Urinary bladder (tissue), 4 donors: ENCODE data around the gene XPC. TPM values are rescaled to one million over a fixed set of nuclear protein-coding genes. Genes with fewer than 3 reads are reported as not detected.
A peak's percentile ranks its signal among the peaks of the same experiment; 100 is the strongest.

ENCODE experiments used
- DNase-seq: peaks from one replicate; pipeline ENCODE4 v3.0.0-alpha.2; 2015; ENCODE audit errors: extremely low spot score
- H3K27ac ChIP-seq: one replicate; pipeline ENCODE4 v1.5.1; 2013; ENCODE audit warnings: low read depth, mild to moderate bottlenecking, moderate library complexity
- H3K36me3 ChIP-seq: one replicate; pipeline ENCODE4 v1.6.1; 2013; ENCODE audit warnings: mild to moderate bottlenecking, moderate library complexity; ENCODE audit not compliant: insufficient read depth
- H3K4me1 ChIP-seq: one replicate; pipeline ENCODE4 v1.6.1; 2013; ENCODE audit warnings: mild to moderate bottlenecking, moderate library complexity; ENCODE audit not compliant: insufficient read depth
- H3K4me3 ChIP-seq: one replicate; pipeline ENCODE4 v1.5.1; 2013; ENCODE audit warnings: low read depth, low read length
- WGBS: extraction: QIAGEN DNeasy Blood & Tissue Kit; methylation state at CpG from one replicate; pipeline ENCODE4 v1.1.7; 2013; 5-methylcytosine and 5-hydroxymethylcytosine counted together
- polyA plus RNA-seq: library from polyadenylated mRNA; stranded (reverse); fragments of 200-250 nt; gene quantifications from one replicate; pipeline ENCODE4 v1.2.3, GENCODE V29; 2013
- total RNA-seq: library from RNA; depleted of rRNA; stranded (reverse); fragments of >200 nt; gene quantifications from one replicate; pipeline ENCODE4 v1.2.3, GENCODE V29; 2014
- donor health status: healthy with polysubstance abuse.
- donor health status: healthy.

The XPC gene
- total and polyA plus RNA-seq, 2 donors, result 25.8 to 27.3 TPM

GRCh38 chr3:14145236-14145635 is 33.2 kb downstream of the XPC start:
- peaks cover 3% of the 10 kb centered on the region for H3K36me3 ChIP-seq
- DNase-seq, result no peak

GRCh38 chr3:14144423-14145075 is 33.9 kb downstream of the XPC start:
- Histone ChIP-seq H3K36me3 (peaks cover 3% of the 10 kb centered on the region), H3K27ac (peak overlapping the region; percentile 93), H3K4me1 (no peaks in the 10 kb centered on the region), H3K4me3 (no peak overlapping the region)
- peak; percentile 93 for DNase-seq
- WGBS, result 9% methylated on average over 7 of the region's 7 CpGs

More at GRCh38 chr3:14145236-14145635, 33.2 kb downstream of the XPC start:
- peak overlapping the region; percentile 44 for H3K27ac ChIP-seq
- no peak overlapping the region for H3K4me3 ChIP-seq
- no peaks in the 10 kb centered on the region for H3K4me1 ChIP-seq
- 86% methylated on average over 9 of the region's 9 CpGs for WGBS

DNA sequence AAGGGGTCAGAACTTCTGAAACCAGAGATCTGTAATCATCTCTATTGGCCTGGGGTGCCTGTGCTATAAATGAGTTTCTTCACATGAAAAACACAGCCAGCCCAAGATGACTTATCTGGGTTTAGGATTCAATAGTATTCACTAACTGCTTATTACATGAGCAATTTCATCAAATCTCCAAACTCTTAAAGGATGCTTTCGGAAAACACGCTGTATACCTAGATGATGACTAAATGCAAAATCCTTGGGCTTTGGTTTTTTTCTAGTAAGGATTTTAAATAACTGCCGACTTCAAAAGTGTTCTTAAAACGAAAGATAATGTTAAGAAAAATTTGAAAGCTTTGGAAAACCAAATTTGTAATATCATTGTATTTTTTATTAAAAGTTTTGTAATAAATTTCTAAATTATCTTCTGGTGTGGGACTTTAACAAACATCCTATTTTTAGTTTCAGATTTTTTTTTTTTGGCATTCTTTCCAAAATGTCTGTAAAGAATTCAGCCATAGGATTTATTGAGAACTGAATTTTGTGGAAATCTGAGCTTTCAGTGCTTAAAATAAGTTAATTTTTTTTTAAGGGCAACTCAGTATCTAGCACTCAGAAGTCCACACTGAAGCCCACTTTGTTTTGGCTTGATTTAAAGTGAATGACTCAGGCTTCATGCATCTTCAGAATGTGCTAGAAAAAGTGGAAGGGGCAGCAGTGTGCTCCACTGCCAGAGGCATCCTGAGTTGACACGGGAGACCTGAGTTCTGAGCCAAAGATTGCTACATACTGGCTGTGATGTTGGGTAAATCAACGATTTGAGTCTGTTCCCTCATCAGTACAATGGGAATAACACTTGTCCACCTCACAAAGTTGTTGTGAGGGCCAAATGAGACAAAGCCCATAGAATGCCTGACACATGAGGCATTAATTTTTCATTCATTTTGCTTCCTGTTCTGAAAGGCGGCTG is 34.9 kb downstream of the XPC start:
- WGBS, result 32% methylated on average over 7 of the region's 7 CpGs
- peak; percentile 51 for DNase-seq
- no peak overlapping the region for H3K4me3 ChIP-seq
- no peaks in the 10 kb centered on the region for H3K4me1 ChIP-seq
- H3K27ac ChIP-seq, result peak overlapping the region; percentile 93
- peaks cover 3% of the 10 kb centered on the region for H3K36me3 ChIP-seq

DNA sequence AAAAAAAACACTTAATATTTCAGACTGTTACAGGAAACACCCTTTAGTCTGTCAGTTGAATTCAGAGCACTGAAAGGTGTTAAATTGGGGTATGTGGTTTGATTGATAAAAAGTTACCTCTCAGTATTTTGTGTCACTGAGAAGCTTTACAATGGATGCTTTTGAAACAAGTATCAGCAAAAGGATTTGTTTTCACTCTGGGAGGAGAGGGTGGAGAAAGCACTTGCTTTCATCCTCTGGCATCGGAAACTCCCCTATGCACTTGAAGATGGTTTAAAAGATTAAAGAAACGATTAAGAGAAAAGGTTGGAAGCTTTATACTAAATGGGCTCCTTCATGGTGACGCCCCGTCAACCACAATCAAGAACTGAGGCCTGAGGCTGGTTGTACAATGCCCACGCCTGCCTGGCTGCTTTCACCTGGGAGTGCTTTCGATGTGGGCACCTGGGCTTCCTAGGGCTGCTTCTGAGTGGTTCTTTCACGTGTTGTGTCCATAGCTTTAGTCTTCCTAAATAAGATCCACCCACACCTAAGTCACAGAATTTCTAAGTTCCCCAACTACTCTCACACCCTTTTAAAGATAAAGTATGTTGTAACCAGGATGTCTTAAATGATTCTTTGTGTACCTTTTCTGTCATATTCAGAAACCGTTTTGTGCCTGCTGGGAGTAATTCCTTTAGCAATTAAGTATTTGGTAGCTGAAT is 35.7 kb downstream of the XPC start:
- peak overlapping the region; percentile 18 for H3K27ac ChIP-seq
- peaks cover 3% of the 10 kb centered on the region for H3K36me3 ChIP-seq
- no peak overlapping the region for H3K4me3 ChIP-seq
- 70% methylated on average over 8 of the region's 8 CpGs for WGBS
- H3K4me1 ChIP-seq, result no peaks in the 10 kb centered on the region
- DNase-seq, result no peak

GRCh38 chr3:14141602-14142341 is 36.6 kb downstream of the XPC start:
- WGBS, result 85% methylated on average over 19 of the region's 19 CpGs
- no peak for DNase-seq
- H3K4me1 ChIP-seq, result no peaks in the 10 kb centered on the region
- H3K4me3 ChIP-seq, result no peak overlapping the region
- peaks cover 3% of the 10 kb centered on the region for H3K36me3 ChIP-seq
- no peak overlapping the region for H3K27ac ChIP-seq

DNA sequence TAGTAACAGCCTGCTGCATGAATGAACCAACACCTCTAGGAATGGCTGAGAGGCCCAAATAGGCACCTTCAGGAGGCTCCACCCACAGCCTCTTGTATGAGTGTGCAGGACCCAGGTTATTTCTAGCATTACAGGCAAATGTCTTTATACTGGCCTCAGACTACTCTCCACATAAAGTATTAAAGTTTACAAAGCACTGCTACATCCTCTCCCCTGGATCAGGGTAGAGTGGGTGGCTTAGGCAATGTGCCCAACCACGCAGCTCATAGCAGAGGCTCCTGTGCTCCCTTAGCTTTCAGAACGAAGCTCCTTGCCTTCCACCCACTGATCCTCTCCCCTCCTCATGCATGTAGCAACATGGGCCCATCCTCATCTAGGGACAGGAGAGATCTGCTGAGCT is 37.3 kb downstream of the XPC start:
- no peak for DNase-seq
- Histone ChIP-seq H3K27ac (no peak overlapping the region), H3K4me1 (no peaks in the 10 kb centered on the region), H3K36me3 (peaks cover 3% of the 10 kb centered on the region), H3K4me3 (no peak overlapping the region)
- WGBS, result 46% methylated on average over 2 of the region's 2 CpGs

DNA sequence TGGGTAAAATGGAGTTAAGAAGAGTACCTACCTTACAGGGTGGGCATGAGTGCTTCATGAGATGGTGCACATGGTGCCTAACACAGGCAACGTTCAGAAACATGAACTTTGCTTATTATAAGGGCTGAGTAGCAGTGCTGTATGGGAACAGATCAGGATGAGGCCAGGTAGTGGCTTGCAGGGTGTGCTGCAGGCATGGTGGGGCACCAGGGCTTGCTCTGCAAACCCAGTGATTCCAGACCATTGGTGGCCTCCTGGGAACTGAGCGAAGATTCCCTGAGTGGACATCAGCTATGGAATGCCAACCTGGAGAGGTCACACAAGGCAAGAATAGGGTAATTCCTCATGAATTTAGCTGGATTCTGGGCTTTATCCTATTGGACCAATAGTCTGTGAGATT is 37.7 kb downstream of the XPC start:
- Histone ChIP-seq H3K36me3 (peaks cover under 1% of the 10 kb centered on the region), H3K27ac (no peak overlapping the region), H3K4me3 (no peak overlapping the region), H3K4me1 (no peaks in the 10 kb centered on the region)
- DNase-seq, result no peak
- WGBS, result 80% methylated on average over 2 of the region's 2 CpGs

- H3K27ac ChIP-seq, result no peak overlapping the region
- H3K36me3 ChIP-seq, result peaks cover 7% of the 10 kb centered on the region
- H3K4me1 ChIP-seq, result no peaks in the 10 kb centered on the region
These were observed 38.6 kb downstream of the XPC start for GRCh38 chr3:14139771-14140170.

DNA sequence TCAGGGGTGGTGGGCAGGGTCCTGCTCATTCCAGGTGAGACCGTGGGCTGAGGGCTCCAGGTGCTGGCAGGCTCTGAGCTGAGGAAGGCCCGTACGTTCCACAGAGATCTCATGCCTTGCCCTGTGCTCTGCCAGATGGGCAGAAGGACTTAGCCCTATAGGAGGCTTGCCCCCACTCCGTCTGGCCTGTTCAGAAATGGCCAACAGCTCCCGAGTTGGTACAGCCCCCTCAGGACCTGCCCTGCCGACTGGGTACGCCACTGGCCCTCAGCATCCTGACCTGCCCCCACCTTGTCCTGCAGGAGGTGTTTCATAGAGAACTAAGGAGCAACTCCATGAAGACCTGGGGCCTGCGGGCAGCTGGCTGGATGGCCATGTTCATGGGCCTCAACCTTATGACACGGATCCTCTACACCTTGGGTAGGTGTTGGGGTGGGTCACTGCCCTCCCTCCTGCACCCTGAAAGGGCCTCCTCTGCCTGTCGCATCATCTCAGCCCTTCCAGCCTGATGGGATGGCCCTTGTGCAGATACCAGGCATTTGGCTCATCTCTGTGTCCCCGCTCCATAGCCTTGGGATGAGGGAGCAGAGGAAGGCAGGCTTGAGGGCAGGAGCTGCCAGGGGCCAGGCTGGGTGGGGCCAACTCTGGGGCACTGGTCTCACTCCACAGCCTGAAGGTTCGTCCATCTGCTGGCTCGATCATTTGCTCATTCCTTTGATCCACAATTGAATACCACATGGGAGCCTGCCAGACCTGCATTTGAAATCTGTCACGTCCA is 39.3 kb downstream of the XPC start:
- 85% methylated on average over 14 of the region's 14 CpGs for WGBS
- H3K27ac ChIP-seq, result no peak overlapping the region
- H3K36me3 ChIP-seq, result peaks cover 7% of the 10 kb centered on the region
- no peak overlapping the region for H3K4me3 ChIP-seq
- no peaks in the 10 kb centered on the region for H3K4me1 ChIP-seq
- DNase-seq, result no peak

More at GRCh38 chr3:14139771-14140170, 38.6 kb downstream of the XPC start:
- WGBS, result 78% methylated on average over 5 of the region's 5 CpGs
- no peak overlapping the region for H3K4me3 ChIP-seq
- DNase-seq, result no peak

DNA sequence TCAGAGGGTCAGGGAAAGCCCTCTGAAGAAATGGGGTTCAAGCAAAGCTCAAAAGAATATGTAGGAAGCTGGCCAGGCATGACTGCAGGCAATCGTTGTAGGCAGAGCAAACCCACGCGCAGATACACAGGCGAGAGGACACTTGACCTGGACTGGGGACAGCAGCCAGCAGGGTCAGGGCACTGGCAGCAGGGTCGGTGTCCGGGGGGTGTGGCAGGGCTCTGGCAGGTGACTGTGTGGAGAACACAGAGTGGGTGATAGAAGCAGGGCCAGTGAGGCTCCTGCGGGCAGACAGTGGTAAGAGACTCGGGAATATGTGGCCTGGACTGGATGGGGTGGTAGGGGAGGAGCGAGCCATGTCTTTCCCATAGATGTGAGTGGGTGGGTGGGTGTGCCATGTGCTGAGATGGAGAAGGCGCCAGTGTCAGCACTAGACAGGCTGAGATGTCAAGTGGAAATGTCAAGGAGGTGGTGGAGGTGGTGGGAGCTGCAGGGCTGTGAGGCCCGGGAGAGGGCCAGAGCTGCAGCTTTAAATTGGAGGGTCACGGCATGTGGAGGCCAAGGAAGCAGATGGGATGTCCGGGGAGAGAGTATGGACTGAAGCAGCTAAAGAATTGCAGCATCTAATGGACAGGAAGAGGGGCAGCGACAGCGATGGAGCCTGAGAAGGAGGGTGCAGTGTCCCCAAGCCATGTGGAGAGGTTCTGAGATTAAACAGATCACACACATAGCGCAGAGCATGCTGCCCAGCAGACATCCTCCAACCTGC is 40.1 kb downstream of the XPC start:
- no peak for DNase-seq
- peaks cover 12% of the 10 kb centered on the region for H3K36me3 ChIP-seq
- no peaks in the 10 kb centered on the region for H3K4me1 ChIP-seq
- no peak overlapping the region for H3K4me3 ChIP-seq
- no peak overlapping the region for H3K27ac ChIP-seq
- 91% methylated on average over 16 of the region's 16 CpGs for WGBS

DNA sequence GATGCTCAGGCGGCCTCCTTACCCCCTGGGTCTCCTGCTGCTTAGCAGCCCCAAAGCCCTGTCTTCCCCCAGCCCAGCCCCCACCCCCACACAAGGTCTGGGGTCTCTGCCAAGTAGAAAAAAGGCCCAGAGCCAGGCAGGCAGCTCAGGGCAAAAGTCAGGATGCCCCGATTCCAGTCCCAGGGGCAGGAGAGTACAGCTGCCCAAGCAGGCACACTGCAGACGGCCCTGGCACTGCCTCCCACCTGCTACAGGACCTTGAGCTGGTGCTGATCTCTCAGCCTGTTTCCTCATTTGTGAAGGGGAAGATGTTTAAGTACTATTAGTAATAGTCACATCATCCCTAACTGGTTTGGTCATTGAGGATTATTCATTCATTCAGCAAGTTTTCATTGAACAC is 41.0 kb downstream of the XPC start:
- DNase-seq, result no peak
- WGBS, result 54% methylated on average over 3 of the region's 3 CpGs
- no peaks in the 10 kb centered on the region for H3K4me1 ChIP-seq
- peaks cover 13% of the 10 kb centered on the region for H3K36me3 ChIP-seq
- H3K4me3 ChIP-seq, result no peak overlapping the region
- H3K27ac ChIP-seq, result no peak overlapping the region

DNA sequence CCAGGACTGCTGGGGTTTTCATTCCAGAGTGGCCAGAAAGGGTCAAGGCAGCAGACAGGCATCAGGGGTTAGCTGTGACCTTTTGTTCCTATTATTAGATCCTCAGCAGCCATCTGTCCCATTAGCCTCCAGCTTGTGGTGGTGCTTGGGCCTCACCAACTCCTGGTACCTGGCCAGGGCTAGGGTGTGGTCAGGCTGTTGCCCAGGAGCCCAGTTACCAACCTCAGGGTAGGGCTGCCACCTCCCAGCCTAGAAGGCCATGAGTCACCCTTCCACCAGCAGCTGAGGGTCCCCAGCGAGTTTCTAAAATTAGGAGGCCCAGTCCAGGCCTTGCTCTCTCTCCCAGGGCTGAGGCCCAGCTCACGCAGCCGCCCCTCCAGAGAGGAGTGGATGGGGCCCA is 41.4 kb downstream of the XPC start:
- no peak overlapping the region for H3K4me3 ChIP-seq
- H3K36me3 ChIP-seq, result peaks cover 13% of the 10 kb centered on the region
- DNase-seq, result no peak
- no peak overlapping the region for H3K27ac ChIP-seq
- no peaks in the 10 kb centered on the region for H3K4me1 ChIP-seq
- 84% methylated on average over 3 of the region's 3 CpGs for WGBS
